Left cardiac atrium (tissue), 4 donors: Measurements from ENCODE around the gene AEBP1. TPM values are rescaled to one million over a fixed set of nuclear protein-coding genes. Genes with fewer than 3 reads are reported as not detected.

ENCODE experiments used
- ATAC-seq, 2 donors: fragments of 200-7000 bp; cut with Tn5 transposase; one replicate each; pipeline ENCODE4 v1.9.1; 2020; ENCODE audit warnings: mild to moderate bottlenecking in 2 of 2, moderate library complexity in 2 of 2
- DNase-seq: peaks from one replicate; pipeline ENCODE4 v3.0.0-alpha.2; 2020
- intact Hi-C, 2 donors: fragments of 100-400 bp; cut with DNase I; formaldehyde crosslinking; loops; one replicate each; pipeline versions ENCODE4 v1.14.1 to v1.15.1; 2022 to 2023
- total RNA-seq, 2 donors: library from RNA; stranded (reverse); fragmentation: NEBNext Ultra II Directional; extraction: Animal tissue kit (Norgen Biotek cat#: 25700); gene quantifications; one replicate each; pipeline ENCODE4 v1.2.1, GENCODE V29; 2021
- donor health status: DM: no; HTN: yes; CAD: no.
- donor health status: DM: no; HTN: yes; CAD: no; lungs with severe emphysema.
- donor health status: DM: yes; HTN: yes; CAD: no.
- donor health status: Dilated cardiomyopathy.

The AEBP1 gene
- total RNA-seq, 2 donors from 2014 or later = 65.0 to 117 TPM

DNA sequence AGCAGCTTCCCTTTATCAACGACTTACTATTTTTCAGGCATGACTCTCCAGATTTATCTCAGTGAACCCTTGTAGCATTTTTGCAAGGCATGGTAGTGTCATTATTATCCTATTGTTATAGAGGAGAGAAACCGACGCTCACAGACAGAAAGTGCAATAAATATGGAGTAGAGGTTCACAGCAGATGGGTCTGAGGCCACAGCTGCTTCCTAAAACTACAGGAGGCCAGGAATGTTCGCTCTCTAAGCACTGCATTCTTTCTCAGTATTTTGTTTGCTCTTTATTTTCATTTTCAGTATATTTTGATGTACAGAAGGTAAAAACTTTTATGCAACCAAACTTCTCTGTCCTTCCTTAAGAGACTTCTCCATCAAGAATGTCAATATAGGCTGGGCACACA lies 4.5 kb upstream of the AEBP1 start:
- intact Hi-C loops = no loop called here
- no peak for ATAC-seq
- DNase-seq = no peak

DNA sequence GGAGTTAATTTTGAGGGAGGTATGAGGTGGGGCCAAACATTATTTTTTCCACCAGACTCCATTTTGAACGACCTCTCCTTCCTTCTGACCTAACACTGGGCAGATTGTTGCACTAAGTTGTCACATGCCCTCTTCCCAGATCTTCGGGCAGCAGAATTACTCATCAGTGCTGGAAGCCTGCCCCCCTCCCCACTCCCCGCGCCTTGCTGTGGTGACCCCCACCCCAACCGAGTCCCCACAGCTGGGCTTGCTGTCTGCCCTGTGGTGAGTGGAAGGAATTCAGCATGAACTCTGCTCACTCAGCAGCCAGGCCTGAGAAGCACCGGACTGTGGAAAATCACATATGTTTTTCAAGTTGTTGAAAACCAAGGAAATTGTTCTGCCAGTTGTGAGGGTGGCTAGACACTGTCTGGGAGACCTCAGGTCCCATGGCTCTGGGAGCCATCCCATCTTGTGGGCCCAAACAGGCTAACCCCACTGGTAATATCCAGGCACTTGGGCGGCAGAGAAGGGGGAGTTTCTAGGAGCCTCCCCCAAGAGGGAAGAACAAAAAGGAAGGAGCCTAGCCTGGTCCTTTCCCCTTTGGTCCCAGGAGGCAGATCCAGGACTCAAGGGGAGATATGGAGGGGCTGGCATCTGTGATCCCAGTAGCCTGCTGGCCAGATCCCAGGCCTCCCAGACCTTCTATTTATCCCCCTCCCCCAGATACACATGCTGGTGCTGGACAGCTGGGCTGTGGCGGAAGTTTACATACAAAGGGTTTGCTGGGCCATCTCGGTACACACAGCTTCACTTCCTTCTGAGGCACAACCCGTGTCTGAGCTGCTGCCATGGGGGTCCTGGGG lies 3.5 kb upstream of the AEBP1 start:
- DNase-seq (no peak), ATAC-seq (peak; percentile 6 to 23)
- intact Hi-C loops = no loop called here

DNA sequence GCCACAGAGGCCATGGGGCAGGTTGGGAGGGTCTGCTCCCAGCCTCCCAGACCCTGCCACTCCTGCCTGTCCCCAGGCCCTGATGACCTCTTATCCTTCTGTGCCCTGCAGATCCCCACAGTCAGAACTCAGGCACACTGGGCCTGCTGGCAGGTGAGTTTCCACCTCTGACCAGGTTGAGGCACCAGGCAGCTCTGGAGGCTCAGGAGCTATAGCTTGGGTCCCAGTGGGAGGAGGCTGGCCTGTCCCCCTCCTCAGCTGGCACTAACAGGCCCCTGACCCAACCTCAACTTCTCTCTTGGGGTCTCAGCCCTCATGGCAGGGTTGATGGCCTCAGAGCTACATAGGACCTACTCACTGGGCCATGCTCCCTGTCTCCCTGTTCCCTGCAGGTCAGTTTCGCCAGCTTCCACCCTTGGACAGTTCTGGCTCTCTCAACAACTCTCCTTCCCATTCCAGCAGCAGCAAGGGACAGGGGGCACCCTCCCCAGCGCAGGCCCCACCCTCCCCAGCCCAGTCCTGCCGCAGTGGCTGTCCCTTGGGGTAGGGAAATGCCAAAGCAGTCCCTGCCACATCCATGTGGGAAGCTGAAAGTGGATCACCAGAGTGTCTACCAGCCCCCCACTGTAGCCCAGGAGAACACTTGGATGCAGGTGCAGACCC lies 2.7 kb upstream of the AEBP1 start:
- DNase-seq = no peak
- intact Hi-C loops = no loop called here

DNA sequence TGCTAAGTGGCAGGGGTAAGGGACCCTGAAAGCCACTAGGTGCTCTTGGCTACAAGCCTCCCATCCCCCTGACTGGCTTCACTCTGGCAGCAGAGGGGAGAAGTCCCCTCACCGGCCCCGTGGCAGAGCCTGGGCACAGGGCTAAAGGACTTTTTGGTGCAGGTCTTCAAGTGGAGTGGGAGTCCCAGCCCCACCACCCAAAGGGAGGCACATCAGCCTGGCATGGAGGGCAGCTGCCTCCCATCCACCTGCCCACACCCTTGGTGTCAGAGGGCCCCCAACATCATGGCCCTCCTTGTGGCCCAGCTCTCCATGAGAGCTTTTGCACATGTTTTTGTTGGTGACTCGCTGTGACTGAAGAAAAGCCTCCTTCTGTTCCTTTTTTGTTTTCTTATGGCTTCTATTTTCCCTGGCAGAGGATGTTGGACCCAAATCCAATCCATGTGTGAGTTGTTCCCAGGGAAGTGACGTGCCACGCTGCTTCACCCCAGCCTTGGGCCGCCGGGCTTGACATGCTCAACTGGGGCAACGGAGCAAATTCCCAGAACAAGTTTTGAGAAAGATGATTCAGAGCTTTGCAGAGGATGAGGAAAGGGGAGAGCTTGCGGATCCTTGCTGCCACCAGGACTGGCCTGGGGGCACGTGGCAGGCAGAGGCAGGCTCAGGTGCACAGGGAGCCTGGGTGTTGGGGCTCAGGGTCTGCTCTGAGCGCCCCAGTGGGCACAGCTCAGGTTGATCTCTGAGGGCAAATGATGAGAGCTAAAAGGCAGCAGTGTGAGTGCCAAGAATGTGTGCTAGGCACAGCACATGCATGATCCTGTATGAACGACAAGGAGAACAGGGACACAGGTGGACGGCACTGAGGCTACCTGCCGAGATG lies 1.9 kb upstream of the AEBP1 start:
- intact Hi-C loops = no loop called here
- peak; percentile 75 for DNase-seq
- ATAC-seq = peak; percentile 0 to 27

More for the DNA sequence above, 2.7 kb upstream of the AEBP1 start:
- ATAC-seq = no peak

DNA sequence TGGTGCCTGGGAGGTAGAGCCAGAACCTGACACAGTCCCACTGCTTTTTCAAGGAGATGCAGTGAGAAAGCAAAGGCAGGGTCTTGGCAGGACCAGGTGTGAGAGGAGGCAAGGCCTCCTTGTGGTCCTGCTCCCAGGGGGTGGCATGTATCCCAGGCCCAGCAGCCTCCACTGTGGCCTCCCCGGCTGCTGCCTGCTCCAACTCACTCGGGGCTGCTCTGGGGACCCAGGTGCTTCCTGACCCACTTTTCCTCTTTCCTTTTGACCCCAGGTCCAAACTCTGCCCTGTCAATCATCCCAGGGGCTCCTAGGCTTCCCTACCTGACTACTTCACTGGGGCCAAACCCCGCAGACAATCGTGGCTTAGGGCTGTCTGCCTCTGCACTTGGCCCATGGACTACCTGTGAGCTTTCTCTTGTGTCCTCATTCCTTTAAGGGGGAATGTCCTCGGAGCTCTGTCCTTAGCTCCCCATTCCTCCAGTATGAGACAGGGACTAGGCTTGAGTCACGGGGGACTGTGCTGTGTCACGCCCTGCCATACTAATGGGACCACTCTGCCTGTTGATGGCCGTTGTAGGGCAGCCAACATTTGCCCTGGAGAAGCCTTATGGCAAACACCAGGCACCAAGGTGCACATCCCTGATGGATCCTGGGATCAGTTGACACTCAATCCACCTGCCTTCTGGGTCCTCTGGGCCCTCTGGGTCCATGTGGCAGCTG lies 1.1 kb upstream of the AEBP1 start:
- intact Hi-C loops = no loop called here
- DNase-seq = no peak
- ATAC-seq = no peak

DNA sequence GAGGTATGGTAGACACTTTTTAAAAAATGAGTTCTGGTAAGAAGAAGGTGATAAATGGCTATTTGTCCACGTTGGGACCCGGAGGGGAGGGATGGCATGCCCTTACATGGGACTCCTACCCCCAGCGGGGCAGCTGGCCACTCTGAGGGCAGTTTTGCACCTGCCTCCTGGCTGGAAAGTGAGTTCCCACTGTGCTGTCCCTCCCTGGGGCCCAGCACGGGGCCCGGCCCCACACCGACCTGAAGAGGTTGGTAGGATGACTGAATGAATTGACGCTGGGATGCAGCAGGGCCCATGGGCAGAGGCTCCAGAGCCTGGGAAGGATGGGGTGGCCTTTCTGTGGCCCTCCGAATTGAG lies 601 bp upstream of the AEBP1 start:
- ATAC-seq (no peak), DNase-seq (no peak)
- intact Hi-C loops = no loop called here

DNA sequence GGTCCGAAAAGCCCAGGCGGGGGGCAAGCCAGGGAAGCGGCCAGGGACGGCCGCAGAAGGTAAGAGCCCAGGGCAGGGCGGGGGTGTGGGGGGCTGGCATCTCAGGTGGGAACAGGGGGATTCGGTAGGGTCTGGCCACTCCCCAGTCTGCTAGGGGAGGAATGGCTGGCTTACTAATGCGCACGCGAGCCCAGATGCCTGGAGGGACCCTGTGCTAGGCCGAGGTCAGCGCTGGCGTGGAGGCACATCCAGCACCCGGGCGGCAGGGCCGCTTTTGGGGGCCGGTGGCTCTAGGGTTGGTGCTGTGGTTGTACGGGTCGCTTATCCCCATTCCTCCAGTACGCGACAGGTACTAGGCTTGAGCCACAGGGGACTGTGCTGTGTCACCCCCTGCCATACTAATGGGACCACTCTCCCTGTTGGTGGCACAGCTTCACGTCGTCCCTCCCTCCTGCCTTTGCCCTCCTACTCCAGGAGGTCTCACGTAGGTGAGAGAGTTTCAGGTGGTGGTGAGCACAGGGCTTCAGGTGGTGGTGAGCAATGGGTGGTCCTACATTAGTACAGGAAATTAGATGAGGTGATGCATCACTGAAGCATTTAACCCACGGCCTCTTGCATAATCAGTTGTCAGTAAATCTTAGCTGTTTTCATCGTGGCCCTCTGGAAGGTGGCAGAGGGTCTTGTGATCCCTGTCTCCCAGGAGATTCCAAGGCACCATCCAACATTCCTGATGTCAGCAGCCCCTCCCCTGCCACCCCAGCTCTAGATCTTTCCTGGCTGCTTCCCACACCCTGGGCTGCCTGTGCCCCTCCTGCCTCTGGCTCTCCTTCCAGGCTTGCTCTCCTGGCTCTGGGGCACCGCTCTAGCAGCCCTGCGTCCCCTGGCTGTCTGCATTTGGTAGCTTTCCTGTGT lies 971 bp downstream of the AEBP1 start:
- peak; percentile 44 to 45 for ATAC-seq

DNA sequence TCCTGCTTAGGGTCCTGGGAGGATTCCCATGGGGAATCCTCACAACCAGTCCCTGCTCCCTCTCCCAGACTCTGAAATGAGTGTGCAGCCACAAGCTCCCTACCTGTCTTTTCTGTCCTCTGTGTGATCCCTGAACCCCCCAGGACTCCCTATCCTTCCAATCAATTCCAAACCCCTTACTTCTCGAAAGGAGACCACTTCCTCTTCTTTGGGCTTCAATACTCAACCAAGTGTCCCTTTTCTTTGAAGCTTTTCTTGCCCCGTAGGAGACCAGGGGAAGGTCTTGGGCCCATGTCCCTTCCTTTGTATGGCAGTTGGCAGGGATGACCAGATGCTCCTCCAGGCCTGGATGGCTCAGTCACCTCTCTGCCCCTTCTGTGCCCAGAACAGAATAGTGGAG lies 1.7 kb downstream of the AEBP1 start:
- ATAC-seq = no peak
- intact Hi-C loops = no loop called here
- no peak for DNase-seq

More for the DNA sequence above, 971 bp downstream of the AEBP1 start:
- intact Hi-C loops = no loop called here
- no peak for DNase-seq

DNA sequence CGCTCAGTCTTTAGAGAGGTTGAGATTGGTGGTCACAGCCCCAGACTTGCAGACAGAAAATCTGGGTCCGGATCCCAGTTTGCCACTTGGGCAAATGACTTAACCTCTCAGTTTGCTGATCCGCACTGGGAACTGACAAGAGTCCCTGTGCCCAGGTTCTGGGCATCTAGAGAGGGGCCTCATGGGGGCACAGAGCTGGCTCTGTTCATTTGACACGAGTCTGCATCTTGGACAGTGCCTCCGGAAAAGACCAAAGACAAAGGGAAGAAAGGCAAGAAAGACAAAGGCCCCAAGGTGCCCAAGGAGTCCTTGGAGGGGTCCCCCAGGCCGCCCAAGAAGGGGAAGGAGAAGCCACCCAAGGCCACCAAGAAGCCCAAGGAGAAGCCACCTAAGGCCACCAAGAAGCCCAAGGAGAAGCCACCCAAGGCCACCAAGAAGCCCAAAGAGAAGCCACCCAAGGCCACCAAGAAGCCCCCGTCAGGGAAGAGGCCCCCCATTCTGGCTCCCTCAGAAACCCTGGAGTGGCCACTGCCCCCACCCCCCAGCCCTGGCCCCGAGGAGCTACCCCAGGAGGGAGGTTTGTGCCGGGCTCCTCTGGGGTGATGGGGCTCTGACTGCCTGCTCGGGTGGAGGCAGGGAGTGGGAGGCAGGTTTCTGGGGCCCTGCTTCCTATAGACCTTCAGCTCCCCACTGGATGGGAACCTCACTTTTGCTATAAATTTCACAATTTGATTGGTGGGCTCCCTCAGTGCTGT lies 2.3 kb downstream of the AEBP1 start:
- intact Hi-C loops = no loop called here
- DNase-seq = no peak
- no peak for ATAC-seq

DNA sequence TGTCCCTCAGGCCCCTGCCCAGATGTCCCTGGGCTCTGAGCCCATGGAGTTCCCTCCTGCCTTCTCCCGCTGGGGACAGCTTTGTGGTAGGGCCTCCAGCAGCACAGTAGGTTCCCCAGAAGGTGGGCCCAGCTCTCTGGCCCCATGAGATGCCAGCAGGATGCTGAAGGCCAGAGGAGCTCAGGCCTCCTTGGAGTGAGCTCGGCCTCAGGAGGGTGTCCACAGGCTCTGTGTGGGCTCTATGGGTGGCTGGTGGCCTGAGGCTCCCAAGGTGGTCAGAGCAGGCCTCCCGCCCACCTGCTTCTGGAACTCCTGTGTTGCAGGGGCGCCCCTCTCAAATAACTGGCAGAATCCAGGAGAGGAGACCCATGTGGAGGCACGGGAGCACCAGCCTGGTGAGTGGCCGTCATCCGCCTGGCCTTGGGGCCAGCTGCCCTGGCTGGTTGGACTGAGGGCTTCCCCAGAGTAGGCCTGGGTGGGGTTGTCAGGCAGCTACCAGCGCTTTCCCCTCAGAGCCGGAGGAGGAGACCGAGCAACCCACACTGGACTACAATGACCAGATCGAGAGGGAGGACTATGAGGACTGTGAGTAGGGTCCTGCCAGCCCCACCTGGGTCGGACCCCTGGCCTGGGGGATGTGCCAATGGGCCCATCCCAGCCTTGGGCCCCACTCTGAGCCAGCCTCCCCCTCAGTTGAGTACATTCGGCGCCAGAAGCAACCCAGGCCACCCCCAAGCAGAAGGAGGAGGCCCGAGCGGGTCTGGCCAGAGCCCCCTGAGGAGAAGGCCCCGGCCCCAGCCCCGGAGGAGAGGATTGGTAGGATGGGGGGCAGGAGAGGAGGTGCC lies 3.2 kb downstream of the AEBP1 start:
- ATAC-seq (no peak), DNase-seq (no peak)
- intact Hi-C loops = no loop called here

DNA sequence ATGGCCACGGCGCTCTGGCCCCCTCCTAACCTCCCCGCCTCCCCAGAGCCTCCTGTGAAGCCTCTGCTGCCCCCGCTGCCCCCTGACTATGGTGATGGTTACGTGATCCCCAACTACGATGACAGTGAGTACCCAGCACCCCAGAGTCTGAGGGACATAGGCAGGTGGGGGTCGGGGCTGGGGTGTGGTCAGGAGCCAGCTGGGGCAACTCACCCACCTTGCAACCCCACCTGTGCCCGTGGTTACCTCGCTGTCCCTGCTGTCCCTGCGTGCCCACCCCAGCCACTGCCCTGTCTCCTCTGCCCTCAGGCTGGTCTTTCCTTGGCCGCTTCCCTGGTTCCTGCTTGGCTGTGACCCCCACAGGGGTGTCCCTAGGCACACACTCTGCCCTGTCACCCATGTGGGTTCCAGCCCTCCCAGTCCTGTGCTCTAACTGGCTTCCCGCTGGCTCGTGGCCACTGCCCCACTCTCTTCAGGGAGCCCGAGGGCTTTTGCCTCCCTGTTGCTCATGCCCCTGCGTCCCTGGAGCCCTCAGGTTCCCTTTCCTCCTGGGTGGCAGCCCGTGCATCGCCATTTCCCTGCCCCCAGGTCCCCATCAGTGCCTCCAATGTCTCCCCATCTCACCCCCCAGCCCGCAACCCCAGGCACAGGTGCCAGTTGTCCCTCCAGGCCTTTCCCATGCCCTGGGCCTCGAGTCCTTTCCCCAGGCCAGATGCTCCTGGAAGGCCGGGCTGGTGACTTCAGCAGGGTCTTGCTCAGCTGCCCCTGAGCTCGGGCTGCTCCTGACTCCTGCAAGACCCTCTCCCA lies 4.0 kb downstream of the AEBP1 start:
- intact Hi-C loops = no loop called here
- no peak for DNase-seq
- no peak for ATAC-seq

DNA sequence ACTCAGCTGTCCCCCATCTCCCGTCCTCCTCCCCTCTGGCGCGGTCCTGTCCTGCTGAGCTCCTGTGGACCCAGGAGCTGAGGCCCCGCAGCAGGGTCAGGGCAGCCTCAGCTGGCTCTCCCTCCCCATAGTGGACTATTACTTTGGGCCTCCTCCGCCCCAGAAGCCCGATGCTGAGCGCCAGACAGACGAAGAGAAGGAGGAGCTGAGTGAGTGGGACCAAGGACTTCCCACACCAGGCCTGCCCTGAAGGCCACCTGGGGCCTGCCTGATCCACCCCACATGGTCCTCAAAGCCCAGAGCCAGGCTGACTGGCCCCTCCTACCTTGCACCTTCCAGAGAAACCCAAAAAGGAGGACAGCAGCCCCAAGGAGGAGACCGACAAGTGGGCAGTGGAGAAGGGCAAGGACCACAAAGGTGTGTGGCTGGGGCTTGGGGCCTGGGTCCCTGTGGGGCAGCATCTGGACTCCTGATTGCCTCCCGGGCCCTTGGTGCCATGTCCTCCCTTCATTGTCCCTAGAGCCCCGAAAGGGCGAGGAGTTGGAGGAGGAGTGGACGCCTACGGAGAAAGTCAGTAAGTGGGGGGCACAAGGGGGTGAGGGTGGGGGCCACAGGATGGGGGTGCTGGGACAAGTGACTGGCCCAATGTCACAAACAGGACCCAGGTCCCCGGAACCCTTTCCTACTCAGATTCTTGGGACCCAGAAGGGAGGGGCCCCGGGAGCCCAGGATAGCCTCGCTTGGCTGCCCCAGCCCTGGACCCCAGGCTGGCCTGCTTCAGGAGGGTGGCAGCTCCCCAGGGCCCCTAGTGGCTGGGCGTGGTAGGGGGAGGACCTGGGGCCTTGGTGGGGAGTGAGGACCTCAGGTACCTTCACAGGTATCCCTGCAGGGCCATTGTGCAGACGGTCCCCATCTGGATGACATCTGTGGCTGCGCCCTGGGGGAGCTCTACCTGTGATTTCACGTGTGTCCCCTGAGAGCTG lies 4.9 kb downstream of the AEBP1 start:
- intact Hi-C loops = no loop called here

DNA sequence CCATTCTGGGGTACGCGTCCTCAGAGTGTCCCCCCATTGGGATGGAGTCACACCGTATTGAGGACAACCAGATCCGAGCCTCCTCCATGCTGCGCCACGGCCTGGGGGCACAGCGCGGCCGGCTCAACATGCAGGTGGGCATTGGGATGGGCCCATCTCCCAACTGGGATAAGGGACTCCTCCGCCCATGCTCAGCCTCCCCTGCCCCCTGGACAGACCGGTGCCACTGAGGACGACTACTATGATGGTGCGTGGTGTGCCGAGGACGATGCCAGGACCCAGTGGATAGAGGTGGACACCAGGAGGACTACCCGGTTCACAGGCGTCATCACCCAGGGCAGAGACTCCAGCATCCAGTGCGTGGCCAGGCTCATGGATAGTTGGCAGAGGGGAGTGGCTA lies 5.8 kb downstream of the AEBP1 start:
- intact Hi-C loops = no loop called here
- DNase-seq = no peak
- ATAC-seq = no peak

More for the DNA sequence above, 4.9 kb downstream of the AEBP1 start:
- DNase-seq (no peak), ATAC-seq (no peak)

DNA sequence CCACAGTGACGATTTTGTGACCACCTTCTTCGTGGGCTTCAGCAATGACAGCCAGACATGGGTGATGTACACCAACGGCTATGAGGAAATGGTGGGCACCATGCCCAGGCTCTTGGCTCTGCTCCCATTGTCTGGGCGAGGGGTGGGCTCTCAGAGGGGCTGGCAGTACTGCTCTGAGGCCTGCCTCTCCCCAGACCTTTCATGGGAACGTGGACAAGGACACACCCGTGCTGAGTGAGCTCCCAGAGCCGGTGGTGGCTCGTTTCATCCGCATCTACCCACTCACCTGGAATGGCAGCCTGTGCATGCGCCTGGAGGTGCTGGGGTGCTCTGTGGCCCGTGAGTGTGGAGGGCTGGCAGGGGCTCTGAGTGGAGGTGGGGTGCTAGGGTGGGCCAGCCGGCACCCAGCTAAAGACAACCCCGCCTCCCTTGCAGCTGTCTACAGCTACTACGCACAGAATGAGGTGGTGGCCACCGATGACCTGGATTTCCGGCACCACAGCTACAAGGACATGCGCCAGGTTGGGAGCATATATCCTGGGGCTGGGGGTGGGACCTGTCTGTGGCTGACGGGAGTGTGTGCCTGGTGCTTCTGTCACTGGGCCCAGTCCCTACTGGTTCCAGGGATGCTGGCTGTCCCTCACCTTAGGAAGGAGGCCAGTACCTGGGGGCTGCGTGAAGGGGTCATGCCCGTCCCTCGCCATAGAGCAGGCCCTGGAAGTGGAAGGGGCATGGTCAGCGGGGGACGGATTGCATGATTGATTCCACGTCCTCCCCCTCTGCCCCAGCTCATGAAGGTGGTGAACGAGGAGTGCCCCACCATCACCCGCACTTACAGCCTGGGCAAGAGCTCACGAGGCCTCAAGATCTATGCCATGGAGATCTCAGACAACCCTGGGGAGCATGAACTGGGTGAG lies 6.8 kb downstream of the AEBP1 start:
- no peak for ATAC-seq
- intact Hi-C loops = no loop called here
- no peak for DNase-seq
